Lower leg skin (tissue), 4 donors: ENCODE measurements around the gene TMEM161B. TPM values are rescaled to one million over a fixed set of nuclear protein-coding genes. Genes with fewer than 3 reads are reported as not detected.

Experiments
- DNase-seq, 2 donors: peaks; one replicate each; pipeline ENCODE4 v3.0.0-alpha.2; 2019; ENCODE audit warnings: low spot score in 2 of 2
- H3K4me3 ChIP-seq: fragments of 200-600 bp; sonication (generic); 2 replicates; pipeline ENCODE4 v1.5.1; 2017; ENCODE audit warnings: mild to moderate bottlenecking, low read depth; ENCODE audit not compliant: poor library complexity, severe bottlenecking
- POLR2A ChIP-seq, 2 donors: fragments of 450-650 bp; IDR thresholded peaks; one replicate each; pipeline ENCODE4 v1.6.1; 2016 to 2017; ENCODE audit warnings: antibody characterized with exemption in 2 of 2, mild to moderate bottlenecking in 1 of 2, moderate library complexity in 1 of 2
- WGBS, 2 donors: methylation state at CpG; one replicate each; pipeline ENCODE4 v1.1.5; 2018; 5-methylcytosine and 5-hydroxymethylcytosine counted together
- intact Hi-C: fragments of 100-400 bp; cut with DNase I; formaldehyde crosslinking; loops from one replicate; pipeline ENCODE4 v1.15.0; 2023; ENCODE audit warnings: low total_unique reads
- total RNA-seq, 4 donors: library from RNA; depleted of rRNA; stranded (reverse); fragments of >200 nt; gene quantifications; one replicate each; pipeline ENCODE4 v1.1.0, GENCODE V29; 2016
- TF ChIP-seq, protein P1 (sequence below), 3 donors: fragments of 450-650 bp; IDR thresholded peaks; one replicate each; pipeline ENCODE4 v1.5.1; 2016; ENCODE audit warnings: antibody characterized with exemption in 3 of 3, mild to moderate bottlenecking in 3 of 3, moderate library complexity in 2 of 3

The TMEM161B gene
- total RNA-seq, 4 donors from 2014 or later, result 9.1 to 14.1 (median 10.2) TPM

DNA sequence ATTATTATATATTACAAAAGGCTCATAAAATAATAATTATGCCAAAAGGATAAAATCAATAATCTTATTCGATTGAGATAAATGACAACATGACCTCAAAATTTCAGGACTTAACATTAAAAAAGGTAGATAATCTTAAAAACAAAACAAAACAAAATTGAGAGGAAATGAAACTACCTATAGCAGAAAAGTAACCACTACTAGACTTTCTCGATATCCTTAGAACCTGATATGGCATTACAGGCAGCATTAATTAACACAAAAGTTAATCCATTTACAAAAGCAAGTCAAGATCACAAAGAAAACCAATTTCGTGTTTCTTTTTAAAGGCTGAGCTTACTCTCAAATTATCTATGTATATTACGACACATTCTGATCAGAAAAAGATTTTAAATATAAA lies 29.9 kb downstream of the TMEM161B start:
- 91 to 96% methylated on average over 4 of the region's 4 CpGs for WGBS, 2 donors
- TF ChIP-seq, protein P1, sequence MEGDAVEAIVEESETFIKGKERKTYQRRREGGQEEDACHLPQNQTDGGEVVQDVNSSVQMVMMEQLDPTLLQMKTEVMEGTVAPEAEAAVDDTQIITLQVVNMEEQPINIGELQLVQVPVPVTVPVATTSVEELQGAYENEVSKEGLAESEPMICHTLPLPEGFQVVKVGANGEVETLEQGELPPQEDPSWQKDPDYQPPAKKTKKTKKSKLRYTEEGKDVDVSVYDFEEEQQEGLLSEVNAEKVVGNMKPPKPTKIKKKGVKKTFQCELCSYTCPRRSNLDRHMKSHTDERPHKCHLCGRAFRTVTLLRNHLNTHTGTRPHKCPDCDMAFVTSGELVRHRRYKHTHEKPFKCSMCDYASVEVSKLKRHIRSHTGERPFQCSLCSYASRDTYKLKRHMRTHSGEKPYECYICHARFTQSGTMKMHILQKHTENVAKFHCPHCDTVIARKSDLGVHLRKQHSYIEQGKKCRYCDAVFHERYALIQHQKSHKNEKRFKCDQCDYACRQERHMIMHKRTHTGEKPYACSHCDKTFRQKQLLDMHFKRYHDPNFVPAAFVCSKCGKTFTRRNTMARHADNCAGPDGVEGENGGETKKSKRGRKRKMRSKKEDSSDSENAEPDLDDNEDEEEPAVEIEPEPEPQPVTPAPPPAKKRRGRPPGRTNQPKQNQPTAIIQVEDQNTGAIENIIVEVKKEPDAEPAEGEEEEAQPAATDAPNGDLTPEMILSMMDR (IDR thresholded peaks at IDR 0.05), result no peak
- TF ChIP-seq POLR2A (IDR thresholded peaks at IDR 0.05), result no peak
- no peak for DNase-seq
- intact Hi-C loops, result no loop called here
- H3K4me3 ChIP-seq, result no peak overlapping the region

DNA sequence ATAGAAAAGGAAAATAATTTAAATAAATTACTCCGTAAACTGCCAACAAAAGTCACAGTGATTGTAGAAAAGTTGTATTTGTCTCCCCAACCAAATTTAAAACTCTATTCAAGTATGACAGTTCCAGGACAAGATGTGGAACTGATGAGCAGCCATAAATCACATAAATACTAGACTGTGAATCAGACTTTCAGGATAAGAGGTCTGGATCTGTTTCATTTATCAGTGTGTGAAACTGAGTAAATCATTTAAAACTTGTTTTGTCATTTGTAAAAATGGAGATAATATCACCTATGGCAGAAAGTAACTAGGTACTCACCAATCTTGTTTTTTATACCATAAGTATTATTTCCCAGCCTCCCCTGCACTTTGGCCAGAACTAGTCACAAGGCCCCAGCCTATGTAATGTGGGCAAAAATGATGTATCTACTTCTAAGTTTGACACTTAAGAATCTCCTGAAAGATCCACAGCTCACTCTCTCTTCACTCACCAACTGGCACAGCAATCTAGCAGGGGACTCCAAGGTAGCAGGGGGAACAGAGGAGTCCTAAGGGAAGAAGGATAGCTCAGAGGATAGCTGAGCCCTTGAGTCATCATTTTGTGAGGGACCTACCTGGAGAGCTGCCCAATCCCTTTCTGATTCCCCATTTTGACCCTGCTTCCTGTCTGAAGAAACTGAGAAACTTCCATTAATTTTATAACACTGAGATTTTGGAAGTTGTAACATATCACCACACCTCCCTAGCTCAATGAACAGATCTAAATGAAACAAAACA lies 31.6 kb downstream of the TMEM161B start:
- H3K4me3 ChIP-seq, result no peak overlapping the region
- no peak for DNase-seq
- 96 to 100% methylated on average over 1 of the region's 1 CpG for WGBS, 2 donors
- intact Hi-C loops, result no loop called here
- TF ChIP-seq, protein P1 (IDR thresholded peaks at IDR 0.05), result no peak

DNA sequence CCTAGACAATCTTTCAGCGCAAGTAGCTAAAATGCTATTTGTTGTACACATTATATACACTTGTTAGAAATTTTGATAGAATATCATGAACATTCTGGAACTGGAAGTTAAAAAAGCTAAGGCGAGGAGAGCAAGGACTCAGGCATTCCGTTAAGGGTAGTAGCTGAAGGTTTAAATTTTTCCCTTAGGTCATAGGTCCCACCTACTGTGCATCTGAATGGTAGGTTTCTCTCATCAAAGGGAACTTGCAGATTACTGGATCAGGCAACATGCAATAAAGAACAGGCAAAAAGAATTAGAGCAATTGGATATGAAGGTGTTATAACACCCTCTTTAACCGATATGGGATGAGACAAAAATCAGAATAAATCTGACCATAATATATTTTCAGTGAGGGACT lies 32.8 kb downstream of the TMEM161B start:
- intact Hi-C loops, result no loop called here
- no peak for TF ChIP-seq POLR2A (IDR thresholded peaks at IDR 0.05)
- TF ChIP-seq, protein P1 (IDR thresholded peaks at IDR 0.05), result no peak
- no peak for DNase-seq
- WGBS, 2 donors, result 93 to 95% methylated on average over 4 of the region's 4 CpGs
- H3K4me3 ChIP-seq, result no peak overlapping the region

GRCh38 chr5:88235346-88235745 lies 33.3 kb downstream of the TMEM161B start:
- no peak for TF ChIP-seq POLR2A (IDR thresholded peaks at IDR 0.05)
- TF ChIP-seq, protein P1 (IDR thresholded peaks at IDR 0.05), result no peak
- H3K4me3 ChIP-seq, result no peak overlapping the region
- no peak for DNase-seq
- intact Hi-C loops, result no loop called here
- 76 to 82% methylated on average over 1 of the region's 1 CpG for WGBS, 2 donors

DNA sequence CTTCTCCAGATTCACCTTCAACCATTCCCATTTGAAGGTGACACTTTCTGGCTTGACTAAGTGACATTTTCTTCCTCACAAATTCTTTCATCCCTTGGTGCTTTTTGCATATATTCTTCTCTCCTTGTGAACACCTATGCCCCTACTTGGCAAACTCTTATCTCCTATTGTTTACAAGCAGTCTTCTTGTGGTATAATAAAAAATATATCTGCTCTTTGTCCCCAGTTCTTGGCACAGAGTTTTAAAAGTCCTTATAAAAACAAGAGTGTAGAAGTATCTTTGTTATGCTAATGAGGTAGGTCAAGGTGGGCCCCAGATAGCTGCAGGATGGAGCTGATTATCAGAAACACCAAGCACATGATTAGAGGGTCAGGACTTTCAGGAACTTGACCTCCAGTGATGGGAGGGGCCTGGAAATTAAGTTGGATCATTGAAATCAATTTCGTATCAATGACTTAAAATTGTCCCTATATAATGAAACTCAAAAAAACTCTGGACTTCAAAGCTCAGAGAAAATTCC lies 38.0 kb downstream of the TMEM161B start:
- WGBS, 2 donors, result 94 to 97% methylated on average over 1 of the region's 1 CpG
- TF ChIP-seq, protein P1 (IDR thresholded peaks at IDR 0.05), result no peak
- TF ChIP-seq POLR2A (IDR thresholded peaks at IDR 0.05), result no peak
- DNase-seq, result no peak
- intact Hi-C loops, result no loop called here
- H3K4me3 ChIP-seq, result no peak overlapping the region
